Measurements from ENCODE around the gene SYNM. TPM values are rescaled to one million over a fixed set of nuclear protein-coding genes. Genes with fewer than 3 reads are reported as not detected.
"Not testable (repeated sequence)": the region's sequence is repeated elsewhere in the genome, so short reads cannot be mapped to it uniquely, and the experiment has no call there.

The SYNM gene
- total RNA-seq, 1 donor from 2014 or later, result 37.7 TPM

- no peak for TF ChIP-seq CTCF (IDR thresholded peaks at IDR 0.05)
- intact Hi-C loops (cut with DNase I), result loop anchor here (2.0 to 5.0 kb wide), 6 partner anchors 76 to 536 kb away; no protein-coding TSS in a partner anchor
- H3K36me3 ChIP-seq, result no peaks in the 10 kb centered on the region
- no peak for DNase-seq (ENCODE audit: low spot score in 2 of 2)
- peak overlapping the region; percentile 68 to 83 for H3K4me3 ChIP-seq
- H3K4me1 ChIP-seq, result peaks cover 6 to 8% of the 10 kb centered on the region in 2 donors
- H3K27me3 ChIP-seq, result no peaks in the 10 kb centered on the region
- H3K27ac ChIP-seq, result peak overlapping the region; percentile 54 to 87
- H3K9me3 ChIP-seq, result no peaks in the 10 kb centered on the region
Observed at GRCh38 chr15:99058421-99058870, 46.4 kb upstream of the SYNM start.

DNA sequence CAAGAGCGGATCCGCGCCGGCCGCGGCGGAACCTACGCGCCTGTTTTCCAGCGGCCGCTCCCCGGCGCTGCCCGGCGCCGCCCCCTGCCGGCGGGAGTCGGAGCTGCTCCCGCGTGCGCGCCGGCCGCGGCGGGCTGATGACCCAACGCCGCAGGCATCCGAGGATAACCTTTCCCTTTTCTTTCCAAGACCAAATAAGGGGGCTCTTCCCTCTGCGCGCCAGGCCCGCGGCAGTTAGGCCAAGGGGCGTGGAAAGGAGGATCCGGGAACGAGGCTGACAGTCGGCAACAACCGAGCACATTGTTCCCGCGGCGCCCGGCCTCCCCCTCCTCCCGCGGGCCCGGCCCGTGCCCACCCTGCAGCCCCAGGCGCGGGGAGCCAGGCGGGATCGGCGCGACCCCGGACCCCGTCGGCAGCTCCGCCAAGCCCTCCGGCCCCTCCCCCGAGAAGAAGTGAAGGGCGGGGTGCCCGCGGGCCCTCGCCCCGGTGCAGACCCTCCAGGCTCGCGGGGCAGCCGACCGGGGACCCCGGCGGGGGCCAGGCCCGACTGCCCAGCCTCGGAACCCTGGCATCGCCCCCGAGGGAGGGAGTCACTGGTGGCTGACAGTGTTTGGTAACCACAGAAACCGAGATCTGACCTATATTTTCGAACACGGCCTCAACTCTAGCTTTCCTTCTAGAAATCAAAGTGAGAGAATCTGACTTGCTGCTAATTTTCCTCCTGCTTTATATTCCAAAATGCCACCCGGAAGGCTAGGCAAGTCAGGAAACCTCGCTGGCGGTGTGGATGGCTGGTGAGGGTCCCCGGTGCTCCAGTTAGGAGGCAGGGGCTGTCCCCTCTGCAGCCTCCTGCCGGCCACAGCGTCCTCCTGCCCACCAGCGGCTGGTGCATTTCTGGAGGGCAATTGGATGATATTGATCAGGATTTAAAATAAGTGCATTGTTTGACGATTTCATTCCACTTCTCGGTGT, 45.6 kb upstream of the SYNM start:
- DNase-seq (ENCODE audit: low spot score in 2 of 2), result peak; percentile 58 to 93
- Histone ChIP-seq H3K4me3 (peak overlapping the region; percentile 68 to 83), H3K27me3 (no peaks in the 10 kb centered on the region), H3K9me3 (no peaks in the 10 kb centered on the region), H3K27ac (peak overlapping the region; percentile 87 to 88), H3K4me1 (peaks cover 6 to 8% of the 10 kb centered on the region in 2 donors), H3K36me3 (no peaks in the 10 kb centered on the region)
- TF ChIP-seq CTCF (IDR thresholded peaks at IDR 0.05), result peak; percentile 31 to 91 (median 59)
- intact Hi-C loops (cut with DNase I), result loop anchor here (1.0 to 5.0 kb wide), 7 partner anchors 76 to 537 kb away; partner anchors contain the start of gene IGF1R

GRCh38 chr15:99060186-99060585, 44.7 kb upstream of the SYNM start:
- DNase-seq (ENCODE audit: low spot score in 2 of 2); H3K4me3 ChIP-seq; intact Hi-C loops (cut with DNase I); H3K36me3 ChIP-seq; H3K27me3 ChIP-seq; H3K9me3 ChIP-seq; H3K4me1 ChIP-seq; H3K27ac ChIP-seq: not testable (repeated sequence)

DNA sequence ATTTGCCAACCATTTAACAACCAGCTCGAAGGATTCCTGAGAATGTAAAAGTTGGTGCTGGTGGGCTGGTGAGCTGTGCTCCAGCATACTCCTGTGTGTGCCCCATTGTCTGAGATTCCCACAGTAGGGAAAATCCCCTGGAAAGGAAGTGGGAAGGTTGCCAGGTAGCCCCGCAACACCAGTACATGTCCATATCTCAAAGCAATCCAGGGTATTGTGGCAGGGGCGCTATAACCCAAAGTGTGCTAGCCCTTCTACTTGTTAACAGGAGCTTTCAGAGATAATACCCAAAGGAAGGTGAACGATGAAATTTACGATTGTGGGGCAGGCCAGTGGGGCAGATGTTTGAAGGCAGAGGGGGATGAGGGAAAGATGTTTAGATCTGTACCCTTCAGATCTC, 42.7 kb upstream of the SYNM start:
- no peaks in the 10 kb centered on the region for H3K27me3 ChIP-seq
- no peak for TF ChIP-seq CTCF (IDR thresholded peaks at IDR 0.05)
- H3K36me3 ChIP-seq, result no peaks in the 10 kb centered on the region
- peaks cover 6 to 8% of the 10 kb centered on the region in 2 donors for H3K4me1 ChIP-seq
- no peaks in the 10 kb centered on the region for H3K9me3 ChIP-seq
- intact Hi-C loops (cut with DNase I), result no loop called here
- H3K27ac ChIP-seq, result no peak overlapping the region
- no peak overlapping the region for H3K4me3 ChIP-seq
- DNase-seq (ENCODE audit: low spot score in 2 of 2), result peak in 1 of 2 donors; percentile 54

GRCh38 chr15:99068186-99068585, 36.7 kb upstream of the SYNM start:
- no peaks in the 10 kb centered on the region for H3K4me1 ChIP-seq
- no peak for TF ChIP-seq CTCF (IDR thresholded peaks at IDR 0.05)
- intact Hi-C loops (cut with DNase I), result no loop called here
- H3K9me3 ChIP-seq, result no peaks in the 10 kb centered on the region
- H3K4me3 ChIP-seq, result no peak overlapping the region
- H3K36me3 ChIP-seq, result no peaks in the 10 kb centered on the region
- H3K27me3 ChIP-seq, result no peaks in the 10 kb centered on the region
- no peak overlapping the region for H3K27ac ChIP-seq
- peak in 1 of 2 donors; percentile 31 for DNase-seq (ENCODE audit: low spot score in 2 of 2)

- H3K9me3 ChIP-seq, result no peaks in the 10 kb centered on the region
- intact Hi-C loops (cut with DNase I), result no loop called here
- no peaks in the 10 kb centered on the region for H3K27me3 ChIP-seq
- DNase-seq (ENCODE audit: low spot score in 2 of 2), result peak in 1 of 2 donors; percentile 12
- no peak for TF ChIP-seq CTCF (IDR thresholded peaks at IDR 0.05)
- H3K4me3 ChIP-seq, result no peak overlapping the region
- no peak overlapping the region for H3K27ac ChIP-seq
- no peaks in the 10 kb centered on the region for H3K36me3 ChIP-seq
- H3K4me1 ChIP-seq, result no peaks in the 10 kb centered on the region
Observed at GRCh38 chr15:99070208-99070607, 34.7 kb upstream of the SYNM start.
